Rectal smooth muscle tissue (tissue), 1 donor: ENCODE measurements around the gene SPDYE5.
A peak's percentile ranks its signal among the peaks of the same experiment; 100 is the strongest.
"Not testable (repeated sequence)": the region's sequence is repeated elsewhere in the genome, so short reads cannot be mapped to it uniquely, and the experiment has no call there.

Source experiments
- H3K27ac ChIP-seq: one replicate; pipeline ENCODE4 v1.7.0; 2013; ENCODE audit warnings: low read depth, low read length, inconsistent platforms
- H3K27me3 ChIP-seq: one replicate; pipeline ENCODE4 v1.7.0; 2013; ENCODE audit warnings: low read length; ENCODE audit not compliant: control insufficient read depth, insufficient read depth
- H3K36me3 ChIP-seq: one replicate; pipeline ENCODE4 v1.7.0; 2013; ENCODE audit warnings: low read length; ENCODE audit not compliant: control insufficient read depth, insufficient read depth
- H3K4me1 ChIP-seq: one replicate; pipeline ENCODE4 v1.7.0; 2013; ENCODE audit warnings: low read length; ENCODE audit not compliant: control insufficient read depth, insufficient read depth
- H3K4me3 ChIP-seq: one replicate; pipeline ENCODE4 v1.7.0; 2013; ENCODE audit warnings: low read length
- H3K9ac ChIP-seq: one replicate; pipeline ENCODE4 v1.7.0; 2013; ENCODE audit warnings: low read length

Gene SPDYE5

GRCh38 chr7:75509033-75509432 lies 16.9 kb downstream of the SPDYE5 start:
- not testable (repeated sequence) for H3K4me1 ChIP-seq, H3K36me3 ChIP-seq, H3K4me3 ChIP-seq, H3K27me3 ChIP-seq, H3K9ac ChIP-seq, H3K27ac ChIP-seq

- not testable (repeated sequence) for H3K36me3 ChIP-seq, H3K9ac ChIP-seq, H3K27ac ChIP-seq
Measured at GRCh38 chr7:75518842-75519241, 26.7 kb downstream of the SPDYE5 start.

GRCh38 chr7:75521727-75522126 lies 29.6 kb downstream of the SPDYE5 start:
- not testable (repeated sequence) for H3K9ac ChIP-seq, H3K4me1 ChIP-seq, H3K4me3 ChIP-seq, H3K27me3 ChIP-seq, H3K36me3 ChIP-seq, H3K27ac ChIP-seq

More at GRCh38 chr7:75518842-75519241, 26.7 kb downstream of the SPDYE5 start:
- H3K4me3 ChIP-seq, H3K27me3 ChIP-seq, H3K4me1 ChIP-seq: not testable (repeated sequence)

GRCh38 chr7:75527224-75527722 lies 35.2 kb downstream of the SPDYE5 start:
- not testable (repeated sequence) for H3K27me3 ChIP-seq, H3K4me1 ChIP-seq, H3K36me3 ChIP-seq
- peak overlapping the region; percentile 69 for H3K4me3 ChIP-seq
- peak overlapping the region; percentile 84 for H3K27ac ChIP-seq
- peak overlapping the region; percentile 22 for H3K9ac ChIP-seq

DNA sequence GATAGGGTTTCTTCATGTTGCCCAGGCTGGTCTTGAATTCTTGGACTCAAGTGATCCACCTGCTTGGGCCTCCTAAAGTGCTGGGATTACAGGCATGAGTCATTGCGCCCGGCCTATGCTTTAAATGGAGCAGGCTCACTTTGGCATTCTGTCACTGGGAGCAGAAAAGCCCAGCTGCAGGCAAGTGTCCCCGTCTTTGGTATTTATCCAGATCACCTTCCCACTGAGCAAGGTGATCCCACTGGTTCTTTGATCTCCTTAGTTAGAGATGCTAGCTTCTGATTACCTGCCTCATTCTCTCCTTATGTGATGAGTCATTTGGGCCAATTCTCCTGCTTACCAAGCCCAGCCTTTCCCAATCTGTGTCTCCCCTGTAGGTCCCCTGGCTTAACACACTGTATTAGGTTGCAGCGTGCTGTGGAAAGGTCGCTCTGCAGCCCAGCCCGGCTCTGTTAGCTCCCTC lies 39.3 kb downstream of the SPDYE5 start:
- H3K4me1 ChIP-seq, result no peaks in the 10 kb centered on the region
- no peak overlapping the region for H3K4me3 ChIP-seq
- peaks cover under 1% of the 10 kb centered on the region for H3K36me3 ChIP-seq
- no peak overlapping the region for H3K27ac ChIP-seq
- H3K9ac ChIP-seq, result no peak overlapping the region
- no peaks in the 10 kb centered on the region for H3K27me3 ChIP-seq

GRCh38 chr7:75532639-75533038 lies 40.5 kb downstream of the SPDYE5 start:
- H3K4me3 ChIP-seq, result no peak overlapping the region
- no peak overlapping the region for H3K9ac ChIP-seq
- H3K4me1 ChIP-seq, result no peaks in the 10 kb centered on the region
- peaks cover 13% of the 10 kb centered on the region for H3K36me3 ChIP-seq
- H3K27ac ChIP-seq, result no peak overlapping the region
- no peaks in the 10 kb centered on the region for H3K27me3 ChIP-seq

DNA sequence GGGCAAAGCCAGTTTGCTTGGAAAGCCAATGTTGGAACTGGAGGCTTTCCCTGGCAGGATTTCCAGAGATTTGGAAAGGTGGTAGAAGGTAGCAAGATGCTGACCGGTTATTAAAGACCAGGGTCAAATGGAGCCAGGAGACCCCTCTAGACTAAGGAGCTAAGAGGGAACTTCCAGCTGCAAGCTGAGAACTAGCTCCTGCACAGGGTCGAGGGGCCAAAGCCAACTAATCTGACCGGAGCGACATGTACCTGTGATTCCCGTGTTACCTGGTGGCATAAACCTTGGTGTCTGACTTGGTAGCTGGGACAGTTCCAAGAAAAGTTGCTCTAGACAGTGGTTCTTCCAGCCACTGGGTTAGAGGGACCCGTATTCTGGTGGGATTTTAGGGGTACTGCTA lies 41.8 kb downstream of the SPDYE5 start:
- no peaks in the 10 kb centered on the region for H3K4me1 ChIP-seq

GRCh38 chr7:75534727-75535307 lies 42.7 kb downstream of the SPDYE5 start:
- Histone ChIP-seq H3K36me3 (peaks cover 18% of the 10 kb centered on the region), H3K4me1 (no peaks in the 10 kb centered on the region), H3K27me3 (no peaks in the 10 kb centered on the region), H3K9ac (no peak overlapping the region), H3K4me3 (no peak overlapping the region), H3K27ac (no peak overlapping the region)

More for the DNA sequence above, 41.8 kb downstream of the SPDYE5 start:
- Histone ChIP-seq H3K27ac (no peak overlapping the region), H3K27me3 (no peaks in the 10 kb centered on the region), H3K9ac (no peak overlapping the region), H3K36me3 (peaks cover 16% of the 10 kb centered on the region), H3K4me3 (no peak overlapping the region)

- H3K36me3 ChIP-seq, result peaks cover 18% of the 10 kb centered on the region
- H3K4me1 ChIP-seq, result no peaks in the 10 kb centered on the region
- H3K9ac ChIP-seq, result no peak overlapping the region
- H3K4me3 ChIP-seq, result no peak overlapping the region
- no peaks in the 10 kb centered on the region for H3K27me3 ChIP-seq
- no peak overlapping the region for H3K27ac ChIP-seq
Measured at GRCh38 chr7:75536491-75536890, 44.4 kb downstream of the SPDYE5 start.

DNA sequence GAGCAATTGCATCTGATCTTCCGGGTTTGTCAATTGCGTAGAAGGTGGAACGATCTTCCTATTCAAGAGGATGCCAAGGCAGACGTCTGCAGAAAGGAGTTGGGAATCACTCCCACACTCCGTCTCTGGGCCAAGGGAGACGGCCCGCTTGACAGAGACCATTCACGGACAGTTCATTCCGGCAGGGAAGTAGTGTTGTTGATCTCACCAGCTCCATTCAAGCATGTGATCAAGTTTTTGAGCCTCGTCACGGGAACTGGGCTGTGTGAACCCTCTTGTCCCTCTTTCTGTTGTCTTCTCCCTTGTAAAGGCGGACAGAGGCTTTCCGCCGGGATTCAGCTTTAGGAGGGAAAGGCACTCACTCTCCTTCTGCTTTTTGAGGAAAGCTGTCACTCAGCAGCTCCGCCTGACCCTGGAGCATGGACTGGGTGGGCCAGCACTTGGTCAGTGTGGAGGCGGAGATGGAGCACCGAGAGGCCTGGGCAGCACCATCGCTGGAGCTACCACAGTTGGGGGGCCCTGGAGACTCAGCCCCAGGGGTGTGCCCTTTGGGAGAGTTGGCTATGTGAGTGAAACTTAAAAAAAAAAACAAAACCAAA lies 44.9 kb downstream of the SPDYE5 start:
- no peak overlapping the region for H3K4me3 ChIP-seq
- H3K27me3 ChIP-seq, result no peaks in the 10 kb centered on the region
- H3K36me3 ChIP-seq, result peaks cover 18% of the 10 kb centered on the region
- no peak overlapping the region for H3K27ac ChIP-seq
- no peak overlapping the region for H3K9ac ChIP-seq
- no peaks in the 10 kb centered on the region for H3K4me1 ChIP-seq

DNA sequence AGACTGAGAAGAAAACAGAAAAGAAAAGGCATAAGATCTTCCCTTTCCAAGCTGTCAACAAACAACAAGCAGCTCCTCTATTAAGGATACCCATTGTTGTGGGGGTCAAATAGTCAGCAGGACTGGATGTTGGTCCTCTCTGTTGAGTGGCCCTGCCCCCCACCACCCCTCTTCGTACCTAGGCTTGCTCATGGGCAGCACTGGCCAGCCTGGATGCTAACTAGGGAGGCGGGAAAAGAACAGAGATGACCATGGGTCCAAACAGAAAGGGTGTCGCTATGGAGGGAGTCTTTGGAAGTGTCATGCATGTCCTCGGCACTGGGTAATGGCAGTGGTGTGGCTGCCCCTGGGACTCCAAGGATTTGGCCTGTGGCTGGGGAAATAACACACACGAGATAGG lies 45.6 kb downstream of the SPDYE5 start:
- Histone ChIP-seq H3K36me3 (peaks cover 18% of the 10 kb centered on the region), H3K4me1 (no peaks in the 10 kb centered on the region)

DNA sequence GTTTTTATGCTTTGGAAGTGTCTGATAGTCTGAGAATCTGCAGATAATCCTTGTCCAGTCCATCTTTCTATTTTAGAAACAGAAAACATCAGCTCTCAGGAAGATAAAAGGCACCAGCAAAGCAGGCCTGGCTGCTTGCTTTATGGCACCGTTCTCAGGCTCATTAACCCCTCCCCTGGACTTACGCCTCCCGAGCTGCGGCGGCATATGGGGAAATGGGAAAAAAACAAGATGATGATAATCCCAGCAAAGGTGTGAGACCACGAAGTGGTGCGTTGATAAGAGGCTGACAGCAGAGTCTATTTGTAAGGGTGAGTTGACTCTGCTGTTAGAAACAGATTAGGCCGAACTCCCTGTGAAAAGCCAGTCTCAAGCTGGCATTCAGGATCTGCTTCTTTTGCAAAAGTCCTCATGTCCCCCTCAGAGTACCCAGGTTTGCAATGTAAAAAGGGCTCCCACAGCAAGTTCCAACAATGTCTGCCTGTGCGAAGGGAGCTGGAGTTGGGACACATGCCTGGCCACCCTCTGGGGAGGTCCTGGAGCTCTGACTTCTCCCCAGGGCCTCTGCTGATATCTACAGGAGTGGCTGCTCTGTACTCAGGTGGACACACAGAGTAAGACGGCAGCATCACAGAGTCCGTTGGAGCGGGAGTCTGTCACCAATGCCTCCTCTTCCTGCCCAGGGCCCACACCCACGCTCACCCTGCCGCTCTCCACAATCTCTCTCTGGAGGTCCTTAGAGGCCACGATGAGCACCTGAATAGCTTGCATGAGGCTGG lies 54.3 kb downstream of the SPDYE5 start:
- Histone ChIP-seq H3K9ac (no peak overlapping the region), H3K27ac (no peak overlapping the region), H3K4me3 (no peak overlapping the region), H3K36me3 (peaks cover 10% of the 10 kb centered on the region), H3K4me1 (no peaks in the 10 kb centered on the region), H3K27me3 (no peaks in the 10 kb centered on the region)

More for the DNA sequence above, 45.6 kb downstream of the SPDYE5 start:
- H3K4me3 ChIP-seq, result no peak overlapping the region
- no peaks in the 10 kb centered on the region for H3K27me3 ChIP-seq
- H3K27ac ChIP-seq, result no peak overlapping the region
- H3K9ac ChIP-seq, result no peak overlapping the region
